ENCODE results near the gene OR2B2.
A peak's percentile ranks its signal among the peaks of the same experiment; 100 is the strongest.

The OR2B2 gene

GRCh38 chr6:27893836-27894807 lies 18.1 kb downstream of the OR2B2 start:
- DNase-seq (ENCODE audit: low read depth, low spot score) = peak; percentile 95

GRCh38 chr6:27893059-27893835 lies 18.9 kb downstream of the OR2B2 start:
- DNase-seq (ENCODE audit: low read depth, low spot score) = peak; percentile 96

GRCh38 chr6:27892649-27893058 lies 19.5 kb downstream of the OR2B2 start:
- no peak for DNase-seq (ENCODE audit: low read depth, low spot score)

GRCh38 chr6:27891320-27891875 lies 20.8 kb downstream of the OR2B2 start:
- peak; percentile 2 for DNase-seq (ENCODE audit: low read depth, low spot score)

GRCh38 chr6:27890445-27891319 lies 21.5 kb downstream of the OR2B2 start:
- peak; percentile 93 for DNase-seq (ENCODE audit: low read depth, low spot score)

- peak; percentile 7 for DNase-seq (ENCODE audit: low read depth, low spot score)
Measured at GRCh38 chr6:27889628-27890444, 22.4 kb downstream of the OR2B2 start.

GRCh38 chr6:27889275-27889627 lies 22.9 kb downstream of the OR2B2 start:
- no peak for DNase-seq (ENCODE audit: low read depth, low spot score)

- DNase-seq (ENCODE audit: low read depth, low spot score) = no peak
Measured at GRCh38 chr6:27888566-27888965, 23.6 kb downstream of the OR2B2 start.

- no peak for DNase-seq (ENCODE audit: low read depth, low spot score)
Measured at GRCh38 chr6:27886073-27886472, 26.1 kb downstream of the OR2B2 start.

- no peak for DNase-seq (ENCODE audit: low read depth, low spot score)
Measured at GRCh38 chr6:27883136-27883535, 29.1 kb downstream of the OR2B2 start.

GRCh38 chr6:27882624-27883023 lies 29.6 kb downstream of the OR2B2 start:
- peak; percentile 2 for DNase-seq (ENCODE audit: low read depth, low spot score)

- DNase-seq (ENCODE audit: low read depth, low spot score) = no peak
Measured at GRCh38 chr6:27879837-27880236, 32.4 kb downstream of the OR2B2 start.

- no peak for DNase-seq (ENCODE audit: low read depth, low spot score)
Measured at GRCh38 chr6:27874016-27874415, 38.2 kb downstream of the OR2B2 start.

- DNase-seq (ENCODE audit: low read depth, low spot score) = peak; percentile 80
Measured at GRCh38 chr6:27873021-27873940, 38.9 kb downstream of the OR2B2 start.

GRCh38 chr6:27872642-27873020 lies 39.6 kb downstream of the OR2B2 start:
- DNase-seq (ENCODE audit: low read depth, low spot score) = no peak

GRCh38 chr6:27871924-27872638 lies 40.1 kb downstream of the OR2B2 start:
- peak; percentile 97 for DNase-seq (ENCODE audit: low read depth, low spot score)

- no peak for DNase-seq (ENCODE audit: low read depth, low spot score)
Measured at GRCh38 chr6:27870291-27870870, 41.8 kb downstream of the OR2B2 start.

GRCh38 chr6:27868311-27868710 lies 43.9 kb downstream of the OR2B2 start:
- no peak for DNase-seq (ENCODE audit: low read depth, low spot score)

All from astrocyte of the hippocampus (primary cell).